Ramos (cell line): ENCODE data around the gene BGLAP.

Experiments used
- in situ Hi-C: fragments of 300-500 bp; cut with MboI; formaldehyde crosslinking; loops from one replicate; pipeline ENCODE4 v1.14.3; 2022; ENCODE audit warnings: low sequenced_read_pairs; ENCODE audit not compliant: unreplicated experiment

BGLAP gene

GRCh38 chr1:156285437-156285836 lies 43.5 kb downstream of the BGLAP start:
- in situ Hi-C loops, result no loop called here

- in situ Hi-C loops, result no loop called here
Observed at GRCh38 chr1:156286061-156286460, 44.1 kb downstream of the BGLAP start.

- in situ Hi-C loops, result no loop called here
Observed at GRCh38 chr1:156289857-156290256, 47.9 kb downstream of the BGLAP start.

DNA sequence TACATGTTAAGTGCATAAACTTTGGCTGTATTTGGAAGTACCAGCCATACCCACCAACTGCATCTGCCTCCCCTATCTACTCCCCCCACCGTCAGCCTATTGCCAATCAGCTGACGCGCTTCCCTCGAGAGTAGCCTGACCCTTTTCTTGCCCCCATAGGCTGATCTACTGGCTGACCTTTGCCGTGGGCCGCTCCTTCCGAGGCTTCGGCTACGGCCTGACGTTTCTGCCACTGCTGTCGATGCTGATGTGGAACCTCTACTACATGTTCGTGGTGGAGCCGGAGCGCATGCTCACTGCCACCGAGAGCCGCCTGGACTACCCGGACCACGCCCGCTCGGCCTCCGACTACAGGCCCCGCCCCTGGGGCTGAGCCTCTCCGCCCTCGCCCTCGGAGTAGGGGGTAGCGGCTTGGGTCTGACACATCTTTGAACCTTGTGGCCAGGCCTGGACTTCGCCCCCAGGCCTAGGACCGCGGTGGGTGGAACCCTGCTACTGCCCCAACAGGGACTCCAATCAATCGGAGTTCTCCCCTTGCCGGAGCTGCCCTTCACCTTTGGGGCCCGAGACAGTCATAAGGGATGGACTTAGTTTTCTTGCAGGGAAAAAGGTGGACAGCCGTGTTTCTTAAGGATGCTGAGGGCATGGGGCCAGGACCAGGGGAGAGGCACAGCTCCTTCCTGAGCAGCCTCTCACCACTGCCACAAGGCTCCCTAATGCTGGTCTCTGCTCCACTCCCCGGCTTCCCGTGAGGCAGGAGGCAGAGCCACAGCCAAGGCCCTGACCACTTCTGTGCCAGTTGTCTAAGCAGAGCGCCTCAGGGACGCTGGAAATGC lies 49.5 kb downstream of the BGLAP start:
- in situ Hi-C loops, result no loop called here
